HL-60 (cell line): Measurements from ENCODE around the gene TLR9.

ENCODE experiments used
- CTCF ChIP-seq: IDR thresholded peaks from one replicate; pipeline ENCODE4 v1.5.1; 2011; ENCODE audit warnings: low read length, control low read depth, inconsistent platforms; ENCODE audit not compliant: insufficient read depth
- GABPA ChIP-seq: IDR thresholded peaks from 2 replicates; pipeline ENCODE4 v1.6.1; 2012; ENCODE audit warnings: low read depth
- POLR2AphosphoS5 ChIP-seq: IDR thresholded peaks from 2 replicates; pipeline ENCODE4 v1.6.1; 2012; ENCODE audit warnings: low read depth
- SPI1 ChIP-seq: IDR thresholded peaks from 2 replicates; pipeline ENCODE4 v1.6.1; 2012; ENCODE audit warnings: low read depth, mild to moderate bottlenecking, borderline replicate concordance
- TF ChIP-seq, protein P1 (sequence below): IDR thresholded peaks from 2 replicates; pipeline ENCODE4 v1.6.1; 2012; ENCODE audit warnings: low read depth; ENCODE audit not compliant: insufficient replicate concordance

DNA sequence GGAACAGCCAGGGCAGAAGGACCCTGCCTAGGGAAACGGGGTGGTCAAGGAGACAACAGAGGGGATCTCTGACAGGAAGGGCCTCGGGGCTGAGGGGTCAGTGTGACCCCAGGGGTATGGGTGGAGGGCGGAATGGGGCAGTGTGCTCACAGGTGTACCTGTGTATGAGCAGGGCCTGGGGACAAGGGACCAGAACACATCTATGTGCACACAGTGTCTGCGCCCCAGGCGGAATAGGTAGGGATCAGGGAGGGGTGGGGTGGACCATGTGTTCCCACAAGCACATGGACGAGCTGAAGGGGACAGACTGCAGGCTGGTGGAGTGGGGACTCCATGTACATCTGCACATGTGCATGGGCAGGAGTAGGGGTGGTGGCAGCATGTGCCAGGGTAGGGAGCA lies 5.0 kb upstream of the TLR9 start:
- TF ChIP-seq CTCF (no peak), GABPA (no peak), POLR2AphosphoS5 (no peak), SPI1 (no peak)
- TF ChIP-seq, protein P1, sequence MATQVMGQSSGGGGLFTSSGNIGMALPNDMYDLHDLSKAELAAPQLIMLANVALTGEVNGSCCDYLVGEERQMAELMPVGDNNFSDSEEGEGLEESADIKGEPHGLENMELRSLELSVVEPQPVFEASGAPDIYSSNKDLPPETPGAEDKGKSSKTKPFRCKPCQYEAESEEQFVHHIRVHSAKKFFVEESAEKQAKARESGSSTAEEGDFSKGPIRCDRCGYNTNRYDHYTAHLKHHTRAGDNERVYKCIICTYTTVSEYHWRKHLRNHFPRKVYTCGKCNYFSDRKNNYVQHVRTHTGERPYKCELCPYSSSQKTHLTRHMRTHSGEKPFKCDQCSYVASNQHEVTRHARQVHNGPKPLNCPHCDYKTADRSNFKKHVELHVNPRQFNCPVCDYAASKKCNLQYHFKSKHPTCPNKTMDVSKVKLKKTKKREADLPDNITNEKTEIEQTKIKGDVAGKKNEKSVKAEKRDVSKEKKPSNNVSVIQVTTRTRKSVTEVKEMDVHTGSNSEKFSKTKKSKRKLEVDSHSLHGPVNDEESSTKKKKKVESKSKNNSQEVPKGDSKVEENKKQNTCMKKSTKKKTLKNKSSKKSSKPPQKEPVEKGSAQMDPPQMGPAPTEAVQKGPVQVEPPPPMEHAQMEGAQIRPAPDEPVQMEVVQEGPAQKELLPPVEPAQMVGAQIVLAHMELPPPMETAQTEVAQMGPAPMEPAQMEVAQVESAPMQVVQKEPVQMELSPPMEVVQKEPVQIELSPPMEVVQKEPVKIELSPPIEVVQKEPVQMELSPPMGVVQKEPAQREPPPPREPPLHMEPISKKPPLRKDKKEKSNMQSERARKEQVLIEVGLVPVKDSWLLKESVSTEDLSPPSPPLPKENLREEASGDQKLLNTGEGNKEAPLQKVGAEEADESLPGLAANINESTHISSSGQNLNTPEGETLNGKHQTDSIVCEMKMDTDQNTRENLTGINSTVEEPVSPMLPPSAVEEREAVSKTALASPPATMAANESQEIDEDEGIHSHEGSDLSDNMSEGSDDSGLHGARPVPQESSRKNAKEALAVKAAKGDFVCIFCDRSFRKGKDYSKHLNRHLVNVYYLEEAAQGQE: no peak
